K562 (cell line): ENCODE measurements around the gene ZBTB16. TPM values are rescaled to one million over a fixed set of nuclear protein-coding genes. Genes with fewer than 3 reads are reported as not detected.

Experiments used
- CBX1 ChIP-seq: sonication (generic); IDR thresholded peaks from 2 replicates; pipeline ENCODE4 v1.6.1; 2016; ENCODE audit warnings: antibody characterized with exemption, low read depth, mild to moderate bottlenecking
- CBX8 ChIP-seq: fragments of 200-600 bp; sonication (generic); IDR thresholded peaks from 2 replicates; pipeline ENCODE4 v1.6.1; 2012; ENCODE audit warnings: borderline replicate concordance, mixed run types, low read depth, mild to moderate bottlenecking, moderate library complexity, mixed read lengths, low read length, control low read depth, inconsistent platforms; ENCODE audit not compliant: poor library complexity, severe bottlenecking; ENCODE audit errors: extremely low read depth
- CHCHD3 ChIP-seq: fragments of 250-450 bp; sonication (Bioruptor Pico); IDR thresholded peaks from 2 replicates; pipeline ENCODE4 v2.1.2; 2022; ENCODE audit warnings: mild to moderate bottlenecking
- DDX20 ChIP-seq: fragments of 450-650 bp; IDR thresholded peaks from 2 replicates; pipeline ENCODE4 v1.6.1; 2016; ENCODE audit warnings: missing genetic modification characterization, low read depth, mild to moderate bottlenecking, missing compliant biosample characterization, moderate library complexity
- DMBX1 ChIP-seq: fragments of 250-450 bp; sonication (Bioruptor Pico); IDR thresholded peaks from 2 replicates; pipeline ENCODE4 v1.8.0; 2022; ENCODE audit warnings: inconsistent platforms, mild to moderate bottlenecking, moderate library complexity, borderline replicate concordance
- MEF2D ChIP-seq: conservative IDR thresholded peaks from 2 replicates; pipeline ENCODE4 v1.6.1; 2016; ENCODE audit warnings: low read depth, missing genetic modification characterization, missing compliant biosample characterization
- RBM39 ChIP-seq: fragments of 200-400 bp; formaldehyde crosslinking; optimal IDR thresholded peaks from 2 replicates; pipeline ENCODE3; 2018; ENCODE audit warnings: low read depth, low read length
- STAT5B ChIP-seq: fragments of 250-450 bp; sonication (Bioruptor Pico); IDR thresholded peaks from 2 replicates; pipeline ENCODE4 v1.8.0; 2021; ENCODE audit warnings: mild to moderate bottlenecking, inconsistent platforms
- TAF7 ChIP-seq: fragments of 450-650 bp; IDR thresholded peaks from 2 replicates; pipeline ENCODE4 v1.6.1; 2016; ENCODE audit warnings: missing genetic modification characterization, missing compliant biosample characterization
- TAL1 ChIP-seq: fragments of 450-650 bp; IDR thresholded peaks from 2 replicates; pipeline ENCODE4 v1.6.1; 2016; ENCODE audit warnings: mild to moderate bottlenecking
- TCF3 ChIP-seq: sonication (generic); formaldehyde crosslinking; IDR thresholded peaks from 2 replicates; pipeline ENCODE4 v1.4.0; 2020; ENCODE audit warnings: mild to moderate bottlenecking, missing genetic modification reagents
- ZNF134 ChIP-seq: fragments of 250-450 bp; sonication (Bioruptor Pico); conservative IDR thresholded peaks from 2 replicates; pipeline ENCODE4 v1.4.0; 2020
- ZNF551 ChIP-seq: fragments of 250-450 bp; sonication (Bioruptor Pico); IDR thresholded peaks from 2 replicates; pipeline ENCODE4 v1.5.0; 2021; ENCODE audit warnings: mild to moderate bottlenecking, moderate library complexity
- polyA plus RNA-seq, 8 experiments: library from polyadenylated mRNA; depleted of rRNA in 4 of 8; stranded (reverse) in 5 of 8; unstranded in 3 of 8; fragments of >200 nt; fragmentation: Nextera tagmentation in 2 of 8; fragmentation: Illumina TruSeq in 1 of 8; extraction: Ambion mirVana in 2 of 8; extraction: Trizol in 1 of 8; gene quantifications; 2 replicates each; pipeline versions ENCODE4 v1.2.1 to v1.2.3, GENCODE V29; 2011 to 2014; ENCODE audit warnings: inconsistent platforms in 1 of 8, missing spikeins in 1 of 8
- total RNA-seq, 7 experiments: library from RNA; depleted of rRNA in 6 of 7; stranded (reverse); fragments of >200 nt in 6 of 7; fragmentation: Illumina TruSeq in 2 of 7; extraction: Trizol in 2 of 7; gene quantifications; 2 replicates each; pipeline versions ENCODE4 v1.2.1 to v1.2.3, GENCODE V29; 2011 to 2021; ENCODE audit warnings: low replicate concordance in 1 of 7
- TF ChIP-seq, protein P1 (sequence below): sonication (generic); IDR thresholded peaks from 2 replicates; pipeline ENCODE4 v1.6.1; 2016
- TF ChIP-seq, protein P2 (sequence below): fragments of 450-650 bp; conservative IDR thresholded peaks from 2 replicates; pipeline ENCODE4 v1.6.1; 2016; ENCODE audit warnings: missing genetic modification characterization, low read depth, mild to moderate bottlenecking, control low read depth, missing compliant biosample characterization
- TF ChIP-seq, protein P3 (sequence below): sonication (generic); formaldehyde crosslinking; IDR thresholded peaks from 2 replicates; pipeline ENCODE4 v1.9.0; 2022; ENCODE audit warnings: mild to moderate bottlenecking, missing genetic modification reagents
- TF ChIP-seq, protein P4 (sequence below): fragments of 450-650 bp; IDR thresholded peaks from 2 replicates; pipeline ENCODE4 v1.6.1; 2018; ENCODE audit warnings: mild to moderate bottlenecking, low read depth; ENCODE audit not compliant: partially characterized antibody

Gene ZBTB16
- total and polyA plus RNA-seq, 9 of the 15 experiments (the other 6 are each of a cell fraction or from before 2014, with no cell fraction given), result 0.06 to 0.40 (median 0.24) TPM; not detected in 4

DNA sequence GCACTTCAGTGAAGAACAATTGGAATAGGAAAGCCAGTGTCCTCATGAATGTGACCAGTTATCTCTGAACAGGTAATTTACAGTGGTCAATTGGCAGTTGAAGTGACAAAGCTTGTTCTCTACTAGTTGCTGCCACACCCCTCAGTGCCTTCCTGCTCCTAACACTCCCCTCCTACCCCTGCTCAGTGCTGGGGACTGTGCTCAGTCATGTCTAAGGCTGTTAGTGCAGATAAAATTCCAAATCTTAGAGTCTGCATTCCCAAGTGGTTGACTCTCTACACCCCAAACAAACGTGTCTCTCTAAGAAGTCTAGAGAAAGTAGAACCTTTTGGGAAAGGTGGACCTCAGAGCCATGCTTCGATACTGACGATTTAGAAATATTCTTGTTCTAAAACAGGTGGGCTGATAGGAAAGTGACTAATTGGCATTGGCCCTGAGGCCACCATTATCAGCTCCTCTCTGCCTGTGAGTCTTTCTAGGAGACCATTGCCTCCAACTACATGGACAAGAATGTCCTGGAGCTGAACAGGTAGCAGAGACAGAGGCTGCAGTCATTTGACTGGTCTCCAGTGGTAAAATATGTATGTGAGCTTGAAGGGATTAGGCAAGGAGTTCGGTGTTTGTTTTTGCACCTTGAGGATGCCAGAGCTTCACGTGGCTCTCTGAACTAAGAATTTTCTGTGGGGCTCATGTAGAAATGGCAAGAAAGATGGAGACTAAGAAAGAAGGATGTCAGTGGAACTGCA lies 214.6 kb downstream of the ZBTB16 start (continued):
- TF ChIP-seq, protein P1, sequence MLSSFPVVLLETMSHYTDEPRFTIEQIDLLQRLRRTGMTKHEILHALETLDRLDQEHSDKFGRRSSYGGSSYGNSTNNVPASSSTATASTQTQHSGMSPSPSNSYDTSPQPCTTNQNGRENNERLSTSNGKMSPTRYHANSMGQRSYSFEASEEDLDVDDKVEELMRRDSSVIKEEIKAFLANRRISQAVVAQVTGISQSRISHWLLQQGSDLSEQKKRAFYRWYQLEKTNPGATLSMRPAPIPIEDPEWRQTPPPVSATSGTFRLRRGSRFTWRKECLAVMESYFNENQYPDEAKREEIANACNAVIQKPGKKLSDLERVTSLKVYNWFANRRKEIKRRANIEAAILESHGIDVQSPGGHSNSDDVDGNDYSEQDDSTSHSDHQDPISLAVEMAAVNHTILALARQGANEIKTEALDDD, result peak; percentile 86
- TF ChIP-seq CHCHD3 (CRISPR knock-in tag), result no peak
- no peak for TF ChIP-seq CBX8
- TF ChIP-seq TCF3, result peak; percentile 37; the same call in 1 of the 2 replicates
- peak; percentile 7; the same call in 1 of the 2 replicates for TF ChIP-seq TAL1
- no peak for TF ChIP-seq DMBX1
- no peak for TF ChIP-seq TAF7 (tag)
- TF ChIP-seq, protein P2, sequence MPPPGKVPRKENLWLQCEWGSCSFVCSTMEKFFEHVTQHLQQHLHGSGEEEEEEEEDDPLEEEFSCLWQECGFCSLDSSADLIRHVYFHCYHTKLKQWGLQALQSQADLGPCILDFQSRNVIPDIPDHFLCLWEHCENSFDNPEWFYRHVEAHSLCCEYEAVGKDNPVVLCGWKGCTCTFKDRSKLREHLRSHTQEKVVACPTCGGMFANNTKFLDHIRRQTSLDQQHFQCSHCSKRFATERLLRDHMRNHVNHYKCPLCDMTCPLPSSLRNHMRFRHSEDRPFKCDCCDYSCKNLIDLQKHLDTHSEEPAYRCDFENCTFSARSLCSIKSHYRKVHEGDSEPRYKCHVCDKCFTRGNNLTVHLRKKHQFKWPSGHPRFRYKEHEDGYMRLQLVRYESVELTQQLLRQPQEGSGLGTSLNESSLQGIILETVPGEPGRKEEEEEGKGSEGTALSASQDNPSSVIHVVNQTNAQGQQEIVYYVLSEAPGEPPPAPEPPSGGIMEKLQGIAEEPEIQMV (tag), result no peak
- no peak for TF ChIP-seq CBX1
- TF ChIP-seq ZNF551, result no peak
- TF ChIP-seq STAT5B (CRISPR knock-in tag), result no peak
- TF ChIP-seq, protein P3, sequence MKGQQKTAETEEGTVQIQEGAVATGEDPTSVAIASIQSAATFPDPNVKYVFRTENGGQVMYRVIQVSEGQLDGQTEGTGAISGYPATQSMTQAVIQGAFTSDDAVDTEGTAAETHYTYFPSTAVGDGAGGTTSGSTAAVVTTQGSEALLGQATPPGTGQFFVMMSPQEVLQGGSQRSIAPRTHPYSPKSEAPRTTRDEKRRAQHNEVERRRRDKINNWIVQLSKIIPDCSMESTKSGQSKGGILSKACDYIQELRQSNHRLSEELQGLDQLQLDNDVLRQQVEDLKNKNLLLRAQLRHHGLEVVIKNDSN, result no peak
- TF ChIP-seq DDX20 (tag), result no peak
- TF ChIP-seq RBM39, result no peak
- TF ChIP-seq ZNF134 (CRISPR knock-in tag), result no peak
- TF ChIP-seq, protein P4, sequence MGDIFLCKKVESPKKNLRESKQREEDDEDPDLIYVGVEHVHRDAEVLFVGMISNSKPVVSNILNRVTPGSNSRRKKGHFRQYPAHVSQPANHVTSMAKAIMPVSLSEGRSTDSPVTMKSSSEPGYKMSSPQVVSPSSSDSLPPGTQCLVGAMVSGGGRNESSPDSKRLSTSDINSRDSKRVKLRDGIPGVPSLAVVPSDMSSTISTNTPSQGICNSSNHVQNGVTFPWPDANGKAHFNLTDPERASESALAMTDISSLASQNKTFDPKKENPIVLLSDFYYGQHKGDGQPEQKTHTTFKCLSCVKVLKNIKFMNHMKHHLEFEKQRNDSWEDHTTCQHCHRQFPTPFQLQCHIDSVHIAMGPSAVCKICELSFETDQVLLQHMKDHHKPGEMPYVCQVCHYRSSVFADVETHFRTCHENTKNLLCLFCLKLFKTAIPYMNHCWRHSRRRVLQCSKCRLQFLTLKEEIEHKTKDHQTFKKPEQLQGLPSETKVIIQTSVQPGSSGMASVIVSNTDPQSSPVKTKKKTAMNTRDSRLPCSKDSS, result no peak
- no peak for TF ChIP-seq MEF2D
